DMS53 (cell line): ENCODE data around the gene BMPER.

Experiments
- DNase-seq: peaks from one replicate; lab custom pipeline; 2025; lab: John Stamatoyannopoulos, UW

BMPER gene

DNA sequence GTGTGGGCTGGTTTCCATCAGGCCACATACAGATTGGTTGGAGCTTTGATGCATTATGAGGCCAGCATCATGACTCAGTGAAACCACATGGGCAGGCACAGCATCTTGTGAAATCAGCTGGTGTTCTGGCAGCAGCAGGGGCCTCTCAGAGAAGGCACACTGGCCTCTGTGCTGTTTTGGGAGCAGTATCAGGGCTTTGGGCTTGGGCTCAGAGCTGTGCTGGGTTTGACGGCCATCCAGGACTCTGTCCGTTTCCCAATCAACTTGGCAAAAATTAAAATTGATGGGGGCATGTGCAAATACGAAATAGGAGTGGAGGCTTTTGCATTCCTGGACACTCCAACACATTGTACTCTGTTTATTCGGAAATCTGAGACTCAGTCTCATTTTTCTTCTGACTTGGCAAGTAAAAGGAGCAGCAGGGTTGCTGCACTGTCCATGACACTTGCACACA lies 190.9 kb downstream of the BMPER start:
- no peak for DNase-seq

- no peak for DNase-seq
Observed at GRCh38 chr7:34096777-34097176, 191.4 kb downstream of the BMPER start.

GRCh38 chr7:34100661-34101060 lies 195.3 kb downstream of the BMPER start:
- DNase-seq, result no peak

GRCh38 chr7:34104115-34104514 lies 198.8 kb downstream of the BMPER start:
- no peak for DNase-seq

DNA sequence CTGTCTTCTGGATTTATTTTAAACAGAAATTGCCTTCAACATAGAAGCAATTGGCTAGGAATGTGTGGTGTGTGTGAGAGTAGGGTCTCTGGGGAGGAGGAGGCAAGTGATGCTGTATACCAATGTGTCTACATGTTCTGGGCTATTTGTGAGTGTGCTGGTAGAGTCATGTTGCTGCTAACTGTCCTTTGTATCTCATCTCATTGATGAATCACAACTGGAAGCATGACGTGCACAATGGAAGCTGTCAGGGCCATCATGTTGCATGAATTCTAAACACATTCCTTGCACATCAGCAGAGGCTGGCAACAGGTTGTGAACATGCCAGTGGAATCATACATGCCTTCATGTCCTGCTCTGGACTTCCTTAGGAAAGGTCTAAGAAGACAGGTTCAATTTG lies 199.7 kb downstream of the BMPER start:
- DNase-seq, result no peak

DNA sequence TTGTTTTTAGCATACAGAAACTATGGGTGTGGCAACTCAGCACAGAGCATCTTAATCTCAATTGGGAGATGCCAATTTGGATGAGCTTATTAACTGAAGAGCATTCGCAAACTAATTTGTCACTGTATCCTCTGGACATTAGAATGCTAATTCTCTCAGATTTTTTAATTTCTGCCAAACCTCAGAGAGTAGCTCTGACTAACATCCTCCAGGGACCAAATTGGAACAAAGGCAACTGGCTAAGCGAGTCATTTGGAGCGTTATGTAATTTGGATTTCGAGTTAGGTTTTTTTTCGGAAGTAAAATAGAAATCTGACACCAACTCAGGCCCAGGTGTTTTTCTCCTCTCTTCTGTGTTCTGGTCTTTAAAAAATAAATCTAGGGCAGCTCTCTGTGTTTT lies 201.9 kb downstream of the BMPER start:
- DNase-seq, result no peak

- no peak for DNase-seq
Observed at GRCh38 chr7:34108165-34108564, 202.8 kb downstream of the BMPER start.

DNA sequence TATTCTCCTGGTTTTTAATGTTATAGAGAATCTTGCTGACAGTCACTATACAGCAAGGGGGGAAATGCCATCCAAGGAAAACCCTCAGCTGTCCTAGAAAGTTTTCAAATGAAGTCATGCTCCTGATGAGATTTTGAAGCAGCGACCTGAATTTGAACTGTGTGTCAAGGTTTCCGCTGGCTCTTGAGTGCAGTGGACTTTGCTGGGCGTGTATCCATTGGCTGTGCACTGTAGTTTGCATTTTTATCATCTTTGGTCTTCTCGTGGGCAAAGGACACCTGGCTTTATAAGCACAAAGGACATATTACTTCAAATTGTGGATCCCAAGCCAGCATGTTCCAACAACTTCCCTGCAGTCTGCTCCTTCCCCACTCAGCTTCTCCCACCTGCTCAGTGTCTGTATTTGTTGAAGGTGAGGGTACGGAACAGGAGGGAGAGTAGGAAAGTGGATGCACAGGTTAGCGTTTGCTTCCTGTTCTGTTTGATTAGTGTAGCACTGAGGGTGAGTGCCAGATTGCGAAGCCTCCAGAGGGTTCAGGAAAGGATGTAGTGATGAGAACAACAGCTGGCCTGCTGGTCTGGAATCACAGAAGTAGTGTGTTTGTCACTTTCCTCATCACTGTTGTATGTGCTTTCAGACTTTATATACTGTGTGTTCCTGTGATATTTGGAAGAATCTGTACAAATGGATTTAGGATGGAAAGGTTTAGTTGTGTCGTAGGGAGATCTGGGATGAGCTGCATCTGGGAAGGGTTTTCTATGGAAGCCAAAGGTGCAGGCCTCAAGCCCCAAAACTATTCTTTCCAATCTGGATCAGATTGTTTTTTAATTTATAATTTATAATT lies 204.8 kb downstream of the BMPER start:
- no peak for DNase-seq

- DNase-seq, result no peak
Observed at GRCh38 chr7:34111031-34111430, 205.7 kb downstream of the BMPER start.

DNA sequence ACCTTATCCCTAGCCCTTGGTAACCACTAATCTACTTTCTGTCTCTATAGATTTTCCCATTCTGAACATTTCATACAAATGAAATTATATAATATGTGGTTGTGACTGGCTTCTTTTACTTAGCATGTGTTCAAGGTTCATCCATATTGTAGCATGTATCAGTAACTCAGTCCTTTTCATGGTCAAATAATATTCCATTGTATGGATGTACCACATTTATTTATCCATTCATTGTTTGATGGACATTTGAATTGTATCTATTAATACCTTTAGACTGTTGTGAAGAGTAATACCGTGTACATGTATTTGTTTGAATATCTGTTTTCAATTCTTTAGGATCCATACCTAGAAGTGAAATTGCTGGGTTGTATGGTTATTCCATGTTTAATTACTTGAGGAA lies 210.2 kb downstream of the BMPER start:
- DNase-seq, result no peak

- no peak for DNase-seq
Observed at GRCh38 chr7:34117573-34117972, 212.2 kb downstream of the BMPER start.

GRCh38 chr7:34121366-34121765 lies 216.0 kb downstream of the BMPER start:
- no peak for DNase-seq

- no peak for DNase-seq
Observed at GRCh38 chr7:34123316-34123715, 218.0 kb downstream of the BMPER start.

GRCh38 chr7:34124765-34125164 lies 219.4 kb downstream of the BMPER start:
- DNase-seq, result no peak

DNA sequence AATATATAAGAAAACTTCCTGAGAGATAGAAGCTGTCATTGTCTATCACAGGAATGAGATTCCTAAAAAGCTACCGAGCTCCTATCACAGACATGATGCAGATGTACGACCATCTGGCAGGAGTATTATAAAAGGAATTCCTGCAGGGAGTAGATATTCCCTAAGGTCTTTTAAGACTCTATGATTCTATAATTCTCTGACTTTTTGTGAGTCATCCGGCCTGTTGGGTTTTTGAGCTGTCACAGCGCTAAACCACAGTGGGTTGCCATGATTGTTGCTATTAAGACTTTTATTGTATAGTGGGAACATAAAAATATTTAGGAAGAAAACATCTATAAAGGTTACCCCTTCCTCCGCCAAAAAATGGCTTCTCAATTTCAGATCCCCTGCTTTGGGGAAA lies 223.4 kb downstream of the BMPER start:
- DNase-seq, result no peak

DNA sequence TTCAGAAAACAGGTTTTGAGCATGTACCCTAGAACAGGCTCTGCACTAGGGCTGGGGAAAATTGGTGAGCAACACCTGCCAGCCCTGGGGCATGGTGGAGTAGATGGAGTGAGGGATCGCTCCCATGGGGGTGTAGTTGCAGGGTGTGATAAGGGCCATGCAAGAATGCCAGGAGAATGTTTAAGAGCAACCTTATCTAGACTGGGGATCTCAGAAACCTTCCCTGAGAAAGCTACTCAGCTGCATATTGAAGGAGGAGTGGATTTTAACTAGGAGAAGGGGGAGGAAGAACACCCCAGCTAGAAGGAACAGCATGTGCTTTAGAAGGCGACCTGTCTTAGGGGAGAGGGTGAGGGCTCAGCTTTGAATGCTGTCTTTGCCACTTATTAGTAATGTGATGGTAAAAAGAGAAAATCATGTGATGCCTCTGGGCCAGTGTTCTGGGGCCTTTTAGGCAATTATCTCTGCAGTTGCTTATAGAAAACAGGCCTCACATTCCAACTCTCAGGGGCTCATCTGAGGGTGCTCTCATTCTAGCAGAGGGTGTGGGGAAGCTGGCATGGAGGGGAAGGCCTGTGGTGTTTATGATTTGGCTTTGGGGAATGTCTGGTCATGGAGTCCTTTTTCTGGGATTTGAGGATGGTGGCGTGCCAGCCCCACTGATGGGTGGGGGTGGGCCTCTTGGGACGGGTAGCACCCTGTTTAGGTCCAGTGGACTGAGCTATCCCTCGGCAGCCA lies 225.4 kb downstream of the BMPER start:
- no peak for DNase-seq

DNA sequence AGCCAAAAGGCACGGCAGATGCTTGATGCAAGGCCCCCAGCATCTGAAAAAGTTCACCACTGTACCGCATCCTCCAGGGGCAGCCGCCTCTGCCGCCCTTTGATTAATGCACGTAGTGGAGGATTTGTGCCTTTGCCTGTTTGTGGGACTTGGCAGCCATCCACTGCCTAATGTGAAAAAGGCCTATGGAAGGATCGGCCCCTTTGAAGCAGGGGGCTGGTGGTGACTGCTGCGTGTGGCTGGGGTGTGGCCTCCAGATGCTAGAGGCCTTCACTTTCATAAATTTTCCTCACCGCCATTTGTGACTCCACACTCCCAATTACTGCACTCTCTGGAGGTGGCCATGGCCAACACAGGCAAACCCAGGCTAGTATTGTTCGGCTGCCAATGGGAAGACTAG lies 226.0 kb downstream of the BMPER start:
- DNase-seq, result no peak

- peak; percentile 71 for DNase-seq
Observed at GRCh38 chr7:34133356-34133982, 228.1 kb downstream of the BMPER start.

GRCh38 chr7:34133983-34134782 lies 228.8 kb downstream of the BMPER start:
- DNase-seq, result peak; percentile 83

- no peak for DNase-seq
Observed at GRCh38 chr7:34135924-34136323, 230.6 kb downstream of the BMPER start.

GRCh38 chr7:34136698-34137097 lies 231.4 kb downstream of the BMPER start:
- no peak for DNase-seq

DNA sequence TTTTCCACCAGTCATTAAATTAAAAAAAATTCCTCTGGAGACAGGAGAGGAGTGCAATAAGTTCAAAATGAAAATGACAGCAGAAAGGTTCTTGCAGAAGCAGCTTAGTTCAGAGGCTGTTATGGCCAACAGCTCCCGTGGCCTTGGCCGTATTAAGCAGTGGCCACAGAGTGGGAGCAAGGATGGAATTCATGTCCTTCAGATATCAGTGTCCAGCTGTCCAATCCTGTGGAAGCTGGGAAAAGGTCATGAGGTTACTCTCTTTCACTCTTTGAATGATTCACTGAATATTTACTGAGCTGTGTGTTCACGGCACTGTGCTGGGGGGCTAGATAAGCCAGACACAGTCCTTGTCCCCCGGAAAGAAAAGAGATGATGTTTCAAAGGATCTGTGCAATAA lies 231.8 kb downstream of the BMPER start:
- no peak for DNase-seq
